Esophagus (tissue), 2 donors: ENCODE data around the gene MIER1. TPM values are rescaled to one million over a fixed set of nuclear protein-coding genes. Genes with fewer than 3 reads are reported as not detected.
A peak's percentile ranks its signal among the peaks of the same experiment; 100 is the strongest.

Experiments used
- H3K27ac ChIP-seq, 2 donors: one replicate each; pipeline ENCODE4 v1.5.1; 2013; ENCODE audit warnings: low read depth in 2 of 2, mild to moderate bottlenecking in 2 of 2, inconsistent platforms in 1 of 2, low read length in 1 of 2, moderate library complexity in 1 of 2
- H3K27me3 ChIP-seq, 2 donors: one replicate each; pipeline ENCODE4 v1.6.1; 2013; ENCODE audit warnings: low read length in 2 of 2, control low read depth in 1 of 2, mild to moderate bottlenecking in 1 of 2; ENCODE audit not compliant: insufficient read depth in 2 of 2, control insufficient read depth in 1 of 2
- H3K36me3 ChIP-seq, 2 donors: one replicate each; pipeline ENCODE4 v1.6.1; 2013; ENCODE audit warnings: low read length in 1 of 2; ENCODE audit not compliant: control insufficient read depth in 2 of 2, insufficient read depth in 2 of 2
- H3K4me1 ChIP-seq, 2 donors: one replicate each; pipeline ENCODE4 v1.6.1; 2013; ENCODE audit warnings: low read length in 1 of 2; ENCODE audit not compliant: control insufficient read depth in 2 of 2, insufficient read depth in 2 of 2
- H3K4me3 ChIP-seq, 2 donors: one replicate each; pipeline ENCODE4 v1.5.1; 2013; ENCODE audit warnings: low read length in 2 of 2, mild to moderate bottlenecking in 2 of 2, low read depth in 1 of 2, moderate library complexity in 1 of 2
- H3K9me3 ChIP-seq, 2 donors: one replicate each; pipeline ENCODE4 v1.6.1; 2013; ENCODE audit warnings: mild to moderate bottlenecking in 2 of 2, low read depth in 1 of 2, low read length in 1 of 2, moderate library complexity in 1 of 2; ENCODE audit not compliant: control insufficient read depth in 2 of 2, insufficient read depth in 1 of 2
- WGBS, 2 donors: extraction: QIAGEN DNeasy Blood & Tissue Kit; methylation state at CpG; one replicate each; pipeline ENCODE4 v1.1.7; 2013; 5-methylcytosine and 5-hydroxymethylcytosine counted together
- polyA plus RNA-seq, 2 donors: library from polyadenylated mRNA; stranded (reverse); fragments of 200-250 nt; gene quantifications; one replicate each; pipeline ENCODE4 v1.2.3, GENCODE V29; 2013
- donor health status: healthy with polysubstance abuse.
- donor health status: Bipolar disorder and iron deficiency.

MIER1 gene
- polyA plus RNA-seq, 2 donors: 7.5 to 7.7 TPM

DNA sequence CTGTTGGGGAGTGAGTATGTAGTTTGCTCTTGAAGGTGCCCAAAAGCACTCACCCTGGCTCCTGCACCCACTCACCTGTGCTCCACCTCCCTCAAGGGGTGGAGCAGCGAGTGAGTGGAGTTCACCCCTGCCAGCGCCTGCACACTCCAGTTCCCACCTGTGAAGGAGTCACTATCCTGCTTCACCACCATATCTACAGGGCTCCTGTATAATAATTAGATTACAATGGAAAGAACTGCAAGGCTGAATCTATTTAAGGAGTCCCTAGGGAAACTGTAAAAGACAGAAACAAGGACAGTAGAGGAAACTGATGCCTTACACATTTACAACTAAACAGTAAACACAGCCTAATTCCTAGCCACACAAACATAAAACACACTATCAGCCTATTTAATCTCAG lies 4.2 kb upstream of the MIER1 start:
- Histone ChIP-seq H3K4me3 (no peak overlapping the region), H3K4me1 (no peaks in the 10 kb centered on the region), H3K36me3 (no peaks in the 10 kb centered on the region), H3K27ac (no peak overlapping the region), H3K27me3 (no peaks in the 10 kb centered on the region), H3K9me3 (no peaks in the 10 kb centered on the region)
- 93 to 100% methylated on average over 2 of the region's 2 CpGs for WGBS, 2 donors

DNA sequence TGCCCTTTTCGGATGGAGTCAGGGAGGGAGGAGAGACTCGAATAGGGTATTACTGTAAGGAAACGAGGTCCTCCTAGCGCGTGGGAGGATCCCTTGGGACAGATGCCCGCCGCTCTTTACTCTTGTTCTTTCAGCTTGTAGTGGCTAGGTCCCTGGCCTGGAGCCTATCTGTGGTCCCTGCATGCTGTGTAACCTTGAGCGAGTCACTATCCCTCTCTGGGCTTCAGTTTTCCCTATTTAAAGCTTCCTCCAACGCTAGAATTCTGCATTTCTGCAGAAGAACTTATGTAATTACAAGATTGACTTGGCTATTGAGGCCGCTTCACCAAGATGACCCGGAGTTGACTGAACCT lies 744 bp downstream of the MIER1 start:
- Histone ChIP-seq H3K4me1 (peaks cover 0 to 2% of the 10 kb centered on the region in 2 donors), H3K9me3 (no peaks in the 10 kb centered on the region), H3K36me3 (no peaks in the 10 kb centered on the region), H3K27me3 (no peaks in the 10 kb centered on the region), H3K4me3 (peak overlapping the region; percentile 64 to 82), H3K27ac (peak overlapping the region; percentile 91 to 95)
- 5% methylated on average over 11 of the region's 11 CpGs for WGBS, 2 donors

DNA sequence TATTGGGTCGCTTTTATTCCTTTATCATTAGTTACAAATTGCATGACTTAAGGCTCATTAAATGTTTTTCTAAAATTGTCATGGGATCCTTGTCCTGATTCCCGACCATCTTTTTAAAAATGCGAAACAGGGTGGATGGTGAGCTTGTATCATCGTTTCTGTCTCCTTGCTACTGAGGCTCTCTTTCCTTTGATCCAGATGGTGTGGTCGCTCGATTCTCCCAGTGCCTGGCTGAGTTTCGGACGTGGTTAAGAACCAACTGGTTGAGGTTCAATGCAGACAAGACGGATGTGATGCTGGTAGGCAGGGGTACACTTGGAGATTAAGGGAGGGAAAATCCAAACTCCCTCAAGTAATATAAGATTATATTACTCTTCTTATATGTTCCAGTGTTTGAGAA lies 1.2 kb downstream of the MIER1 start:
- Histone ChIP-seq H3K9me3 (no peaks in the 10 kb centered on the region), H3K36me3 (no peaks in the 10 kb centered on the region), H3K27me3 (no peaks in the 10 kb centered on the region), H3K4me1 (peaks cover 0 to 2% of the 10 kb centered on the region in 2 donors), H3K27ac (peak overlapping the region; percentile 91 to 95), H3K4me3 (peak overlapping the region in 1 of 2 donors; percentile 64)
- 31 to 35% methylated on average over 9 of the region's 9 CpGs for WGBS, 2 donors

DNA sequence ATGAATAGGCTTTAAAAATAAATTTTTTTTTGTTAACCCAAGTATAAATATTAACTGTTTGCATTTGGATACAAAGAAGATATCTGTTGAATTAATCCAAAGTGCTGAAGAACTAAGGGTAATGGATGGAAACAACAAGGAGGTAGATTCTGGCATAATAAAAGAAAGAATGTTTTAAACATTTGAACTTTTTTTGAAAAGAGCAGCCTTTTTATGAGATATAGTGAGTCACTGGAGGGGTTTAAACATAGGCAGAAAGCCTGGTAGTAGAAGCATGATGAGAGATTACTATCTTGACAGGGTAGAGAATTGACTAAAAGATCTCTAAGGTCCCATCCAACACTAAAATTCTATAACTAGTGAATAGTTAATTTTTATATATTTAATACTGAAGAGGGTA lies 2.7 kb downstream of the MIER1 start:
- no peak overlapping the region for H3K4me3 ChIP-seq
- H3K27me3 ChIP-seq: no peaks in the 10 kb centered on the region
- H3K36me3 ChIP-seq: no peaks in the 10 kb centered on the region
- H3K9me3 ChIP-seq: no peaks in the 10 kb centered on the region
- H3K27ac ChIP-seq: no peak overlapping the region
- peaks cover 0 to 2% of the 10 kb centered on the region in 2 donors for H3K4me1 ChIP-seq

DNA sequence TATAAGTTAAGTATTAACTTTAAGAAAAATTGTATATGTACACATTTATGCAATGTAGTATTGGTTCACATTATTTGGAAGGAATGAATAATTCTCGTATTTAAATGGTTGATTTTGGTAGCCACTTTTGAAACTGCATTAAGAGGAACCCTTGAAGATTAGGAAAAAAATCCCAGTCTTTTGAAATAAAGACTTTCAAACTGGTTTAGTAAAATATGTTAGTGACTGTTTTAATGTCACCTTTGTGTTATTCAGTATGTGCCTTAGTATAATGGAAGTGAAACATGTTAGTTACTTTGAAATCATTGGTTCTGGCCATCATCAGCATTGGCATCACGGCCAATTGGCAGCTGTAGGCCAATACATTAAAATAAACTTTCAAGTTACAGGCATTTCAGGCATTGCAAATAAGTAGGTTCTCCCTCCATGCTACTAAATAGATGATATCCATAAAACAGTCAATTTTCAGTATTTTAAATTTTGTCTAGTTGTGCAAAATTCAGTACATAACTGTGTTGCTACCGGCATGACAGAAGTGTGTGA lies 4.4 kb downstream of the MIER1 start:
- peaks cover 0 to 2% of the 10 kb centered on the region in 2 donors for H3K4me1 ChIP-seq
- peak overlapping the region; percentile 98 to 99 for H3K27ac ChIP-seq
- 40 to 45% methylated on average over 3 of the region's 3 CpGs for WGBS, 2 donors
- no peaks in the 10 kb centered on the region for H3K9me3 ChIP-seq
- H3K27me3 ChIP-seq: no peaks in the 10 kb centered on the region
- peak overlapping the region in 1 of 2 donors; percentile 77 for H3K4me3 ChIP-seq
- no peaks in the 10 kb centered on the region for H3K36me3 ChIP-seq

DNA sequence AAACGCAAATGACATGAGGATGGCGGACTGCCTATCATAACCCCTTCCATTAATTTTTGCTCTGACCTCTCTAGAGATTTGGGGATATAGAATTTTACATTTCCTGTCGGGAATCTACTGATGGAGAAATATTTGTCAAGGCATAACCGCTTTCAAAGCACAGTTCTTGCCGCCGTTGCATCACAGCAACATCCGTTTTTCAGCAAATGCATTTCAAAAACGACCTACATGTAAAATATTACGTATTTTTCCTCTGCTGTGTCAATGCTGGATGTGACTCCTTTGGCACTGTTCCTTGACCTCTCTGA lies 4.9 kb downstream of the MIER1 start:
- Histone ChIP-seq H3K36me3 (no peaks in the 10 kb centered on the region), H3K4me1 (peaks cover 0 to 2% of the 10 kb centered on the region in 2 donors), H3K27me3 (no peaks in the 10 kb centered on the region), H3K4me3 (peak overlapping the region; percentile 77 to 93), H3K27ac (peak overlapping the region; percentile 98 to 99), H3K9me3 (no peaks in the 10 kb centered on the region)
- 7 to 10% methylated on average over 9 of the region's 9 CpGs for WGBS, 2 donors

DNA sequence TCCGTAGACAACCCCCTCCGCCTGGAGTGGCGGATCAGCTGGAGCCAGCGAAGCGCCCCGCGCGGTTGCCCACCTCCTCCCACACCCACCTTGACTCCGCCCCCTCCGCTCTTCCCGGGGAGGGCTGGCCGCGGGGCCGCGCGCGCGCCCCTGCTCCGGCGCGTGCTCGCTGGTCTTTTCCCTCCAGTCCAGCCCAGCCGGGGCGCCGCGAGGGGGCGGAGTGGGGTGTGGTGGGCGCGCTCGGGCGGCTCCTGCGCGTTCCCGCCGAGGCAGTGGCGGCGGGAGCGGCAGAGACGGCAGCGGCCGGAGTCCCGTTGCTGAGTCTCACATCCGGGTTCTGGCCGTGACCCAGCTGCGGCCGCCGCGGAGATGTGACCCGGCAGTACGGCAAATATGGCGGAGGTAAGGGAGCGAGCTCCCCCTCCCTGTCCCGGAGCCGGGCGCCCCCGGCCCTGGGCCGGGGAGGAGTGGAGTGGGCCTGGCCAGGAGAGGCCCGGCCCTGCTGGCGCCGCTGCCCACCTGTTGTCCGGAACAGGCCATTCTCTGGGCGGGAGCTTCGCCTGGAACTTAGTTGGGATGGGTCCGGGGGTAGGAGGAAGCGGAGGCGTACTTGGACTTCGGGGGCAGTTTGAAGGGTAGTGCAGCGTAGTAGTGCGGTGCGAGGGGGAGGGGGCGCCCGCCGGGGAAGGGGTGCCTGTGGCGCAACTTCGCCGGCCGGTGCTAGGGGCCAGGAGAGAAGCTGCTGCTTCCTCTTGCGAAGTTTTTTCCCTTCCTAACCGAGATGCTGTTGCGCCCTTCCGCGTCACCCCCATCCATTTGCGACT lies 5.4 kb downstream of the MIER1 start:
- peak overlapping the region; percentile 77 to 93 for H3K4me3 ChIP-seq
- H3K27me3 ChIP-seq: no peaks in the 10 kb centered on the region
- no peaks in the 10 kb centered on the region for H3K36me3 ChIP-seq
- WGBS, 2 donors: 0 to 1% methylated on average over 68 to 83 of the region's 83 CpGs
- H3K9me3 ChIP-seq: no peaks in the 10 kb centered on the region
- H3K27ac ChIP-seq: peak overlapping the region; percentile 98 to 99
- peaks cover 0 to 2% of the 10 kb centered on the region in 2 donors for H3K4me1 ChIP-seq

DNA sequence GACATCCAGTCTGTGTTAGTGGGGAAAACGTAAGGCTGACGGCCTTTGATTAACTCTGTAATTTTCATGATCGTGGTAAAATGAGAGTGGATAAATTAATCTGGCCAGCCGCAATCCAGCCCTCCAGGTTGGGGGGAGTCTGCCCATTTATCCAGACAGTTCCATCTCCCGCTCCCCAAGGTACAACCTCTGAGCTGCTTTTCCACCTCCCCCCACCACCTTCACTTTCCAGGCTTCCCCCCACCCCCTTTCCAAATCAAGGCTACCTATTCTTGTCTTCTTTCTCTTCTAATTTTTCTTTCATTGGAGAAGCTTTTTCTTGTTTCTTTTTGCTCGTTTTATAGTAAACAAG lies 6.0 kb downstream of the MIER1 start:
- no peaks in the 10 kb centered on the region for H3K9me3 ChIP-seq
- peak overlapping the region; percentile 77 to 93 for H3K4me3 ChIP-seq
- peaks cover 0 to 2% of the 10 kb centered on the region in 2 donors for H3K4me1 ChIP-seq
- H3K27ac ChIP-seq: peak overlapping the region; percentile 98 to 99
- H3K36me3 ChIP-seq: no peaks in the 10 kb centered on the region
- no peaks in the 10 kb centered on the region for H3K27me3 ChIP-seq
- 1% methylated on average over 6 of the region's 6 CpGs for WGBS, 2 donors

DNA sequence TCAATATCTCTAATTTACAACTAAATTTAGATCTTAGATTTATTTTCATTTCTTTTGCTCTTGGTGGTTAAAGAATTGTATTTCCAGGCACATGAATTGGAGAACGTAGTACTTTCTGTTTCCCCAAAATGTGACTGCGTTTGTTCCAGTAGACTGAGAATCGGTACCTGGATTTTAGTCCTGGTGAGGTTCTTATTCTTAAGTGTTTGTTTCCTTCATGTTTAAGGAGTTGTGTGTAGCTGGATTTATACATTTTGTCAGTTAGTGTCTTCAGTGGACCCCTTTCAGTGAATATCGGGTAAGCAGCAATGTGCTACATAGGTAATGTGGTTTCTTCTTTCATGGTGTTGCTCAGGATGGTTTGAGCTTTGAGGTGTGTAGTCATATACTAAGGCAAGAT lies 6.8 kb downstream of the MIER1 start:
- H3K36me3 ChIP-seq: no peaks in the 10 kb centered on the region
- H3K4me3 ChIP-seq: peak overlapping the region in 1 of 2 donors; percentile 77
- H3K27me3 ChIP-seq: no peaks in the 10 kb centered on the region
- H3K4me1 ChIP-seq: no peaks in the 10 kb centered on the region
- WGBS, 2 donors: 15 to 21% methylated on average over 4 of the region's 4 CpGs
- no peak overlapping the region for H3K27ac ChIP-seq
- H3K9me3 ChIP-seq: no peaks in the 10 kb centered on the region

DNA sequence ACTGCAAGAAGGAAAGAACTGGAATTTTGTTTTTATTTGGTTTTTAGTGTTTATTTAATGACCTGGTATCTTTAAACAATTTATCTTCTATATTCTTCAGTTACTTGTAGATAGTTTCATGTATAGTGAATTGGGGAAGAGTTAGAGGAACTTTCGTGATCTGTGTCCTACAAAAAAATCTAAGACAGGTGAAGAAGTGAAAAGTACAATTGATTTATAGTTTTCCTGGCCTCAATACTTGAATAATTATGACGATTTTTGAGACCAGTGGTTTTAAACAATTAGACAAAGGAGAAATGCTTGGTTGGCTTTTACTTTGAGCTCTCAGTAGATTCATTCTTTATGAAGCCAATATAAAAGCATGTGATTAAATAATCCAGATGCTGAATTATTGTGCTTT lies 7.5 kb downstream of the MIER1 start:
- Histone ChIP-seq H3K27me3 (no peaks in the 10 kb centered on the region), H3K27ac (no peak overlapping the region), H3K4me3 (peak overlapping the region in 1 of 2 donors; percentile 11), H3K9me3 (no peaks in the 10 kb centered on the region), H3K4me1 (no peaks in the 10 kb centered on the region), H3K36me3 (no peaks in the 10 kb centered on the region)
- WGBS, 2 donors: 33 to 34% methylated on average over 2 of the region's 2 CpGs
